GM23338 (cell line): ENCODE data around the gene TLE1.

Experiments used
- CREB1 ChIP-seq: fragments of 250-450 bp; sonication (Bioruptor Pico); IDR thresholded peaks from 2 replicates; pipeline ENCODE4 v1.5.0; 2020; ENCODE audit warnings: low read depth, mild to moderate bottlenecking, moderate library complexity
- CTCF ChIP-seq, 2 experiments: fragments of 200-600 bp in 1 of 2; sonication (generic) in 1 of 2; conservative IDR thresholded peaks; 2 replicates each; pipeline versions ENCODE4 v1.5.1 to v1.6.1; 2016 to 2017; ENCODE audit warnings: antibody characterized with exemption in 2 of 2, low read depth in 2 of 2, mild to moderate bottlenecking in 2 of 2, moderate library complexity in 1 of 2
- ETS1 ChIP-seq: IDR thresholded peaks from 2 replicates; pipeline ENCODE4 v1.6.1; 2016; ENCODE audit warnings: antibody characterized with exemption
- EZH2 ChIP-seq: fragments of 200-600 bp; sonication (generic); IDR thresholded peaks from one replicate; pipeline ENCODE4 v1.8.0; 2017; ENCODE audit warnings: antibody characterized with exemption, mild to moderate bottlenecking, low read depth; ENCODE audit not compliant: unreplicated experiment
- EZH2phosphoT487 ChIP-seq: fragments of 200-600 bp; sonication (generic); IDR thresholded peaks from one replicate; pipeline ENCODE4 v1.8.1; 2018; ENCODE audit warnings: antibody characterized with exemption; ENCODE audit not compliant: unreplicated experiment
- JUNB ChIP-seq: IDR thresholded peaks from one replicate; pipeline ENCODE4 v1.6.1; 2016; ENCODE audit warnings: antibody characterized with exemption; ENCODE audit not compliant: unreplicated experiment
- NANOG ChIP-seq: IDR thresholded peaks from 2 replicates; pipeline ENCODE4 v1.6.1; 2016; ENCODE audit warnings: antibody characterized with exemption, borderline replicate concordance
- POLR2AphosphoS5 ChIP-seq: IDR thresholded peaks from 2 replicates; pipeline ENCODE4 v1.6.1; 2016; ENCODE audit warnings: antibody characterized with exemption, low read depth
- REST ChIP-seq: IDR thresholded peaks from one replicate; pipeline ENCODE4 v1.6.1; 2018; ENCODE audit warnings: antibody characterized with exemption; ENCODE audit not compliant: unreplicated experiment
- ZNF331 ChIP-seq: fragments of 250-450 bp; sonication (Bioruptor Pico); IDR thresholded peaks from 2 replicates; pipeline ENCODE4 v1.5.0; 2020; ENCODE audit warnings: low read depth, mild to moderate bottlenecking, moderate library complexity

- no peak for TF ChIP-seq EZH2
- no peak for TF ChIP-seq CTCF (conservative IDR thresholded peaks at IDR 0.05; ENCODE audit: low read depth in 2 of 2)
- TF ChIP-seq JUNB: no peak
- no peak for TF ChIP-seq POLR2AphosphoS5
- no peak for TF ChIP-seq ZNF331 (CRISPR knock-in tag)
- TF ChIP-seq EZH2phosphoT487: no peak
- TF ChIP-seq NANOG: no peak
- no peak for TF ChIP-seq ETS1
- no peak for TF ChIP-seq CREB1 (CRISPR knock-in tag)
- no peak for TF ChIP-seq REST
Observed at GRCh38 chr9:81621785-81622259, 67.5 kb downstream of the TLE1 start.
